Calu3 (cell line): Measurements from ENCODE around the gene LGR4. TPM values are rescaled to one million over a fixed set of nuclear protein-coding genes. Genes with fewer than 3 reads are reported as not detected.

Source experiments
- BruUV-seq: library from RNA; stranded (reverse); fragments of 400-500 nt; replicated peaks from 2 replicates; lab custom pipeline; 2021; lab: Mats Ljungman, UMichigan
- CTCF ChIA-PET: fragments of 300-600 bp; sonication (Branson Sonifier 250); formaldehyde crosslinking; loops from one replicate; lab custom pipeline; 2022; ENCODE audit warnings: antibody characterized with exemption; lab: Charles Lee
- DNase-seq: peaks from one replicate; pipeline ENCODE4 v3.0.0; 2022
- H3K27ac Mint-ChIP-seq: one replicate; pipeline ENCODE4 v1.8.0; 2022; ENCODE audit warnings: mixed read lengths; ENCODE audit not compliant: unreplicated experiment
- H3K27me3 Mint-ChIP-seq: one replicate; pipeline ENCODE4 v1.8.0; 2022; ENCODE audit warnings: mixed read lengths; ENCODE audit not compliant: unreplicated experiment
- H3K36me3 Mint-ChIP-seq: one replicate; pipeline ENCODE4 v1.8.0; 2022; ENCODE audit warnings: mild to moderate bottlenecking, moderate library complexity, mixed read lengths; ENCODE audit not compliant: insufficient read depth, unreplicated experiment
- H3K4me1 Mint-ChIP-seq: one replicate; pipeline ENCODE4 v1.8.0; 2022; ENCODE audit warnings: mild to moderate bottlenecking, low read depth, mixed read lengths; ENCODE audit not compliant: unreplicated experiment
- H3K4me3 Mint-ChIP-seq: one replicate; pipeline ENCODE4 v1.8.0; 2022; ENCODE audit warnings: mild to moderate bottlenecking, low read depth, moderate library complexity, mixed read lengths; ENCODE audit not compliant: unreplicated experiment
- H3K9me3 Mint-ChIP-seq: one replicate; pipeline ENCODE4 v1.8.0; 2022; ENCODE audit warnings: low read depth, mixed read lengths; ENCODE audit not compliant: unreplicated experiment
- CTCF ChIP-seq: fragments of 200-600 bp; IDR thresholded peaks from one replicate; pipeline ENCODE4 v1.8.0; 2022; ENCODE audit warnings: antibody characterized with exemption; ENCODE audit not compliant: unreplicated experiment
- intact Hi-C: fragments of 100-400 bp; cut with micrococcal nuclease; formaldehyde crosslinking; loops from one replicate; pipeline ENCODE4 v1.10.0; 2022; ENCODE audit not compliant: unreplicated experiment
- total RNA-seq: library from RNA; stranded (reverse); gene quantifications from 2 replicates; pipeline ENCODE4 v1.2.3, GENCODE V29; 2022

LGR4 gene
- total RNA-seq, 1 experiment from 2014 or later, result 50.0 TPM

GRCh38 chr11:27496461-27496860, 23.9 kb upstream of the LGR4 start:
- Mint-ChIP-seq H3K4me1 (no peaks in the 10 kb centered on the region), H3K9me3 (no peaks in the 10 kb centered on the region), H3K36me3 (peaks cover 23% of the 10 kb centered on the region), H3K27ac (no peak overlapping the region), H3K4me3 (no peak overlapping the region), H3K27me3 (no peaks in the 10 kb centered on the region)
- CTCF ChIA-PET, result interaction anchor here (0.6 to 1.9 kb wide), 5 partner anchors 11 to 1482 kb away, joined by 3 to 6 read pairs (median 3); partner anchors contain the start of gene LGR4
- no peak for TF ChIP-seq CTCF
- intact Hi-C loops, result loop anchor here (5.0 kb wide), 1 partner anchor 1836 kb away; no protein-coding TSS in a partner anchor
- BruUV-seq, result no TSS peak
- DNase-seq, result no peak

GRCh38 chr11:27495710-27496300, 23.2 kb upstream of the LGR4 start:
- Mint-ChIP-seq H3K9me3 (no peaks in the 10 kb centered on the region), H3K36me3 (peaks cover 23% of the 10 kb centered on the region), H3K27ac (no peak overlapping the region), H3K4me1 (no peaks in the 10 kb centered on the region), H3K4me3 (no peak overlapping the region), H3K27me3 (no peaks in the 10 kb centered on the region)
- intact Hi-C loops, result loop anchor here (5.0 kb wide), 1 partner anchor 1836 kb away; no protein-coding TSS in a partner anchor
- CTCF ChIA-PET, result interaction anchor here (0.6 to 0.7 kb wide), 4 partner anchors 312 to 1364 kb away, joined by 3 to 4 read pairs (median 3); no protein-coding TSS in a partner anchor
- DNase-seq, result no peak
- BruUV-seq, result no TSS peak
- no peak for TF ChIP-seq CTCF

- Mint-ChIP-seq H3K27me3 (no peaks in the 10 kb centered on the region), H3K36me3 (peaks cover 25% of the 10 kb centered on the region), H3K4me3 (no peak overlapping the region), H3K27ac (no peak overlapping the region), H3K4me1 (no peaks in the 10 kb centered on the region), H3K9me3 (no peaks in the 10 kb centered on the region)
- no peak for TF ChIP-seq CTCF
- intact Hi-C loops, result loop anchor here (5.0 kb wide), 3 partner anchors 177 to 737 kb away; no protein-coding TSS in a partner anchor
- no TSS peak for BruUV-seq
- CTCF ChIA-PET, result no interaction called here
- no peak for DNase-seq
Observed at GRCh38 chr11:27489092-27489491, 16.5 kb upstream of the LGR4 start.

GRCh38 chr11:27487706-27488105, 15.1 kb upstream of the LGR4 start:
- Mint-ChIP-seq H3K4me1 (no peaks in the 10 kb centered on the region), H3K9me3 (no peaks in the 10 kb centered on the region), H3K4me3 (no peak overlapping the region), H3K36me3 (peaks cover 20% of the 10 kb centered on the region), H3K27ac (no peak overlapping the region), H3K27me3 (no peaks in the 10 kb centered on the region)
- TF ChIP-seq CTCF, result no peak
- CTCF ChIA-PET, result interaction anchor here (0.6 to 2.7 kb wide), 2 partner anchors 304 to 315 kb away, joined by 3 to 25 read pairs; no protein-coding TSS in a partner anchor
- no peak for DNase-seq
- BruUV-seq, result no TSS peak
- intact Hi-C loops, result loop anchor here (5.0 kb wide), 3 partner anchors 175 to 735 kb away; no protein-coding TSS in a partner anchor
